22Rv1 (cell line): Measurements from ENCODE around the gene SPOCK2.

Experiments
- CTCF ChIP-seq: fragments of 450-650 bp; IDR thresholded peaks from 2 replicates; pipeline ENCODE4 v1.5.1; 2017; ENCODE audit warnings: mild to moderate bottlenecking
- ZFX ChIP-seq: fragments of 450-650 bp; IDR thresholded peaks from 2 replicates; pipeline ENCODE4 v1.6.1; 2017; ENCODE audit warnings: antibody characterized with exemption, borderline replicate concordance

GRCh38 chr10:72081210-72081609 lies 7.1 kb downstream of the SPOCK2 start:
- TF ChIP-seq CTCF (no peak), ZFX (no peak)
